Measurements from ENCODE around the gene GABRR3. TPM values are rescaled to one million over a fixed set of nuclear protein-coding genes. Genes with fewer than 3 reads are reported as not detected.

The GABRR3 gene
- total RNA-seq, 1 donor from 2014 or later = not detected

- Histone ChIP-seq H3K36me3 (no peaks in the 10 kb centered on the region), H3K27me3 (no peaks in the 10 kb centered on the region)
Measured at GRCh38 chr3:98025392-98025945, 9.6 kb downstream of the GABRR3 start.

GRCh38 chr3:98022978-98023820 lies 11.9 kb downstream of the GABRR3 start:
- Histone ChIP-seq H3K27me3 (no peaks in the 10 kb centered on the region), H3K27ac (no peak overlapping the region), H3K9me3 (no peaks in the 10 kb centered on the region), H3K4me1 (no peaks in the 10 kb centered on the region), H3K4me3 (no peak overlapping the region), H3K36me3 (no peaks in the 10 kb centered on the region)
- intact Hi-C loops (cut with DNase I) = loop anchor here (5.0 kb wide), 1 partner anchor 231 kb away; no protein-coding TSS in a partner anchor
- no peak for DNase-seq (ENCODE audit: extremely low spot score in 2 of 2)
- TF ChIP-seq POLR2A (IDR thresholded peaks at IDR 0.05) (no peak), CTCF (IDR thresholded peaks at IDR 0.05) (peak; percentile 82 to 96 (median 94))

More at GRCh38 chr3:98025392-98025945, 9.6 kb downstream of the GABRR3 start:
- H3K4me3 ChIP-seq = no peak overlapping the region
- no peaks in the 10 kb centered on the region for H3K9me3 ChIP-seq
- H3K27ac ChIP-seq = no peak overlapping the region
- DNase-seq (ENCODE audit: extremely low spot score in 2 of 2) = no peak
- intact Hi-C loops (cut with DNase I) = no loop called here
- TF ChIP-seq CTCF (IDR thresholded peaks at IDR 0.05) (no peak), POLR2AphosphoS5 (IDR thresholded peaks at IDR 0.05; ENCODE audit: insufficient read depth in 1 of 2, low read depth in 1 of 2) (no peak)
- H3K4me1 ChIP-seq = no peaks in the 10 kb centered on the region

GRCh38 chr3:98021830-98022560 lies 13.1 kb downstream of the GABRR3 start:
- Histone ChIP-seq H3K9me3 (no peaks in the 10 kb centered on the region), H3K27ac (no peak overlapping the region), H3K27me3 (no peaks in the 10 kb centered on the region), H3K4me3 (no peak overlapping the region), H3K4me1 (no peaks in the 10 kb centered on the region), H3K36me3 (no peaks in the 10 kb centered on the region)
- DNase-seq (ENCODE audit: extremely low spot score in 2 of 2) = no peak
- intact Hi-C loops (cut with DNase I) = loop anchor here (5.0 kb wide), 1 partner anchor 230 kb away; no protein-coding TSS in a partner anchor
- no peak for TF ChIP-seq POLR2A (IDR thresholded peaks at IDR 0.05)
- no peak for TF ChIP-seq POLR2AphosphoS5 (IDR thresholded peaks at IDR 0.05; ENCODE audit: insufficient read depth in 1 of 2, low read depth in 1 of 2)
- no peak for TF ChIP-seq CTCF (IDR thresholded peaks at IDR 0.05)

- intact Hi-C loops (cut with DNase I) = loop anchor here (5.0 kb wide), 1 partner anchor 228 kb away; no protein-coding TSS in a partner anchor
- H3K36me3 ChIP-seq = no peaks in the 10 kb centered on the region
- no peak overlapping the region for H3K27ac ChIP-seq
- H3K27me3 ChIP-seq = no peaks in the 10 kb centered on the region
- H3K9me3 ChIP-seq = no peaks in the 10 kb centered on the region
- H3K4me1 ChIP-seq = no peaks in the 10 kb centered on the region
- no peak for TF ChIP-seq CTCF (IDR thresholded peaks at IDR 0.05)
- no peak for TF ChIP-seq POLR2A (IDR thresholded peaks at IDR 0.05)
- no peak for TF ChIP-seq POLR2AphosphoS5 (IDR thresholded peaks at IDR 0.05; ENCODE audit: insufficient read depth in 1 of 2, low read depth in 1 of 2)
- no peak for DNase-seq (ENCODE audit: extremely low spot score in 2 of 2)
- H3K4me3 ChIP-seq = no peak overlapping the region
Measured at GRCh38 chr3:98020412-98020811, 14.7 kb downstream of the GABRR3 start.
